ENCODE measurements around the gene NES. TPM values are rescaled to one million over a fixed set of nuclear protein-coding genes. Genes with fewer than 3 reads are reported as not detected.

Gene NES
- total and polyA plus RNA-seq, 4 donors = 0.15 to 3.1 (median 1.9) TPM

DNA sequence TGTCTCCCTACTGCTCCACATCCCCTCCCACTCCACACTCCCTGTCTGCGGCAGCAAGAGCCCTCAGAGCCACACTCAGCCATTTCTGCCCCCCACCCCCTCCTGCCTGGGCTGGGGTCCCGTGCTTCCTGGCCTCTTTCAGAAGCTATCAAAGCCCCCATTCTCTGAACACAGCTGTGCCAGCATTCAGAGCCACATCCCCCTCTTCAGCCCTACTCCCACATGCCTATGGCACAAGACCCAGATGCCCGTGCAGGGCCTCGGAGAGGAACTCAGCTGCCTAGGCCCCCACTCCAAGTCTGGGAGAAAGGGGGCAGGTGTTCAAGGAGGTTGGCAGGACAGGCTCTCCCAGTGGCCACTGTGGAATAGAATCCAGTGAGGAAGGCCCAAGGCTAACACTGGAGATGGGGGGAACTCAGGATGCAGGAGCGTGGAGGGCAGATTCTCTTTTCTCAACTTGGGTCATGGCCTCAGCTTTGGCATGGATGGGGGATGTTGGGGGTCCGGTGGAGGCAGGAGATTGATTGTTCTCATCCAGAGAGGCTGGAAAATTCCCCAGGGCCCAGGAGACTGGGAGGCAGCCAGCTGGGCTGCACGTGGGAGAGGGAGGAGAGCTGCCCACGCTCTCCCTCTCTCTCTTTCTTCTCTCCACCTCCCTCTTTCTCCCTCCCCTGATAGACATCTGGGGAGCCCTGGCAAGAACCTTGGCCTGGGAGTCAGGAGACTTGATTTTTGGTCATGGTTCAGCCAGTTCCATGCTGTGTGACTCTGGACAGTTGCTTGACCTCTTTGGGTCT lies 38.8 kb downstream of the NES start:
- WGBS = 63% methylated on average over 8 of the region's 8 CpGs
- no peak for DNase-seq (ENCODE audit: low spot score)
- no peak for TF ChIP-seq SP1 (IDR thresholded peaks at IDR 0.05)
- TF ChIP-seq TAF1 (conservative IDR thresholded peaks at IDR 0.05) = no peak
- no peak for TF ChIP-seq JUND (IDR thresholded peaks at IDR 0.05)
- no peak for TF ChIP-seq YY1 (IDR thresholded peaks at IDR 0.05)
- no peak for TF ChIP-seq RAD21 (IDR thresholded peaks at IDR 0.05)
- TF ChIP-seq, protein P1, sequence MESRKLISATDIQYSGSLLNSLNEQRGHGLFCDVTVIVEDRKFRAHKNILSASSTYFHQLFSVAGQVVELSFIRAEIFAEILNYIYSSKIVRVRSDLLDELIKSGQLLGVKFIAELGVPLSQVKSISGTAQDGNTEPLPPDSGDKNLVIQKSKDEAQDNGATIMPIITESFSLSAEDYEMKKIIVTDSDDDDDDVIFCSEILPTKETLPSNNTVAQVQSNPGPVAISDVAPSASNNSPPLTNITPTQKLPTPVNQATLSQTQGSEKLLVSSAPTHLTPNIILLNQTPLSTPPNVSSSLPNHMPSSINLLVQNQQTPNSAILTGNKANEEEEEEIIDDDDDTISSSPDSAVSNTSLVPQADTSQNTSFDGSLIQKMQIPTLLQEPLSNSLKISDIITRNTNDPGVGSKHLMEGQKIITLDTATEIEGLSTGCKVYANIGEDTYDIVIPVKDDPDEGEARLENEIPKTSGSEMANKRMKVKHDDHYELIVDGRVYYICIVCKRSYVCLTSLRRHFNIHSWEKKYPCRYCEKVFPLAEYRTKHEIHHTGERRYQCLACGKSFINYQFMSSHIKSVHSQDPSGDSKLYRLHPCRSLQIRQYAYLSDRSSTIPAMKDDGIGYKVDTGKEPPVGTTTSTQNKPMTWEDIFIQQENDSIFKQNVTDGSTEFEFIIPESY (IDR thresholded peaks at IDR 0.05) = no peak
- no peak for TF ChIP-seq NR2F2 (IDR thresholded peaks at IDR 0.05)
- no peak for TF ChIP-seq FOXA2 (IDR thresholded peaks at IDR 0.05)
- no peak for TF ChIP-seq GABPA (IDR thresholded peaks at IDR 0.05 in 1 of 2, conservative IDR thresholded peaks at IDR 0.05 in 1 of 2)
- TF ChIP-seq, protein P2, sequence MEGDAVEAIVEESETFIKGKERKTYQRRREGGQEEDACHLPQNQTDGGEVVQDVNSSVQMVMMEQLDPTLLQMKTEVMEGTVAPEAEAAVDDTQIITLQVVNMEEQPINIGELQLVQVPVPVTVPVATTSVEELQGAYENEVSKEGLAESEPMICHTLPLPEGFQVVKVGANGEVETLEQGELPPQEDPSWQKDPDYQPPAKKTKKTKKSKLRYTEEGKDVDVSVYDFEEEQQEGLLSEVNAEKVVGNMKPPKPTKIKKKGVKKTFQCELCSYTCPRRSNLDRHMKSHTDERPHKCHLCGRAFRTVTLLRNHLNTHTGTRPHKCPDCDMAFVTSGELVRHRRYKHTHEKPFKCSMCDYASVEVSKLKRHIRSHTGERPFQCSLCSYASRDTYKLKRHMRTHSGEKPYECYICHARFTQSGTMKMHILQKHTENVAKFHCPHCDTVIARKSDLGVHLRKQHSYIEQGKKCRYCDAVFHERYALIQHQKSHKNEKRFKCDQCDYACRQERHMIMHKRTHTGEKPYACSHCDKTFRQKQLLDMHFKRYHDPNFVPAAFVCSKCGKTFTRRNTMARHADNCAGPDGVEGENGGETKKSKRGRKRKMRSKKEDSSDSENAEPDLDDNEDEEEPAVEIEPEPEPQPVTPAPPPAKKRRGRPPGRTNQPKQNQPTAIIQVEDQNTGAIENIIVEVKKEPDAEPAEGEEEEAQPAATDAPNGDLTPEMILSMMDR (IDR thresholded peaks at IDR 0.05; ENCODE audit: low read depth, low read length, missing input control) = no peak
- TF ChIP-seq EGR1 (IDR thresholded peaks at IDR 0.05; ENCODE audit: low read depth in 2 of 2) = no peak
- no peak for TF ChIP-seq MAX (IDR thresholded peaks at IDR 0.05)
- TF ChIP-seq, protein P3, sequence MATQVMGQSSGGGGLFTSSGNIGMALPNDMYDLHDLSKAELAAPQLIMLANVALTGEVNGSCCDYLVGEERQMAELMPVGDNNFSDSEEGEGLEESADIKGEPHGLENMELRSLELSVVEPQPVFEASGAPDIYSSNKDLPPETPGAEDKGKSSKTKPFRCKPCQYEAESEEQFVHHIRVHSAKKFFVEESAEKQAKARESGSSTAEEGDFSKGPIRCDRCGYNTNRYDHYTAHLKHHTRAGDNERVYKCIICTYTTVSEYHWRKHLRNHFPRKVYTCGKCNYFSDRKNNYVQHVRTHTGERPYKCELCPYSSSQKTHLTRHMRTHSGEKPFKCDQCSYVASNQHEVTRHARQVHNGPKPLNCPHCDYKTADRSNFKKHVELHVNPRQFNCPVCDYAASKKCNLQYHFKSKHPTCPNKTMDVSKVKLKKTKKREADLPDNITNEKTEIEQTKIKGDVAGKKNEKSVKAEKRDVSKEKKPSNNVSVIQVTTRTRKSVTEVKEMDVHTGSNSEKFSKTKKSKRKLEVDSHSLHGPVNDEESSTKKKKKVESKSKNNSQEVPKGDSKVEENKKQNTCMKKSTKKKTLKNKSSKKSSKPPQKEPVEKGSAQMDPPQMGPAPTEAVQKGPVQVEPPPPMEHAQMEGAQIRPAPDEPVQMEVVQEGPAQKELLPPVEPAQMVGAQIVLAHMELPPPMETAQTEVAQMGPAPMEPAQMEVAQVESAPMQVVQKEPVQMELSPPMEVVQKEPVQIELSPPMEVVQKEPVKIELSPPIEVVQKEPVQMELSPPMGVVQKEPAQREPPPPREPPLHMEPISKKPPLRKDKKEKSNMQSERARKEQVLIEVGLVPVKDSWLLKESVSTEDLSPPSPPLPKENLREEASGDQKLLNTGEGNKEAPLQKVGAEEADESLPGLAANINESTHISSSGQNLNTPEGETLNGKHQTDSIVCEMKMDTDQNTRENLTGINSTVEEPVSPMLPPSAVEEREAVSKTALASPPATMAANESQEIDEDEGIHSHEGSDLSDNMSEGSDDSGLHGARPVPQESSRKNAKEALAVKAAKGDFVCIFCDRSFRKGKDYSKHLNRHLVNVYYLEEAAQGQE (IDR thresholded peaks at IDR 0.05) = no peak
- H3K4me3 ChIP-seq (ENCODE audit: low read depth in 1 of 3, low read length in 3 of 3) = no peak overlapping the region
- no peaks in the 10 kb centered on the region for H3K36me3 ChIP-seq (ENCODE audit: control insufficient read depth in 4 of 4, insufficient read depth in 3 of 4, low read depth in 1 of 4, low read length in 3 of 4)
- H3K27me3 ChIP-seq (ENCODE audit: control insufficient read depth in 4 of 4, insufficient read depth in 4 of 4, low read length in 3 of 4) = peaks cover 0 to 4% (median 4%) of the 10 kb centered on the region in 4 donors
- H3K9ac ChIP-seq (ENCODE audit: low read depth in 1 of 2, low read length in 2 of 2) = no peak overlapping the region
- no peak overlapping the region for H3K27ac ChIP-seq (ENCODE audit: low read depth in 1 of 2, low read length in 2 of 2)
- peaks cover 0 to 6% (median 0%) of the 10 kb centered on the region in 4 donors for H3K4me1 ChIP-seq (ENCODE audit: control insufficient read depth in 4 of 4, insufficient read depth in 4 of 4, low read length in 3 of 4)
- no peaks in the 10 kb centered on the region for H3K9me3 ChIP-seq (ENCODE audit: control insufficient read depth in 4 of 4, low read length in 3 of 4)

GRCh38 chr1:156632355-156632754 lies 44.9 kb downstream of the NES start:
- no peaks in the 10 kb centered on the region for H3K36me3 ChIP-seq (ENCODE audit: control insufficient read depth in 4 of 4, insufficient read depth in 3 of 4, low read depth in 1 of 4, low read length in 3 of 4)
- WGBS = 59% methylated on average over 3 of the region's 3 CpGs
- H3K27ac ChIP-seq (ENCODE audit: low read depth in 1 of 2, low read length in 2 of 2) = no peak overlapping the region
- no peak overlapping the region for H3K4me3 ChIP-seq (ENCODE audit: low read depth in 1 of 3, low read length in 3 of 3)
- H3K4me1 ChIP-seq (ENCODE audit: control insufficient read depth in 4 of 4, insufficient read depth in 4 of 4, low read length in 3 of 4) = no peaks in the 10 kb centered on the region
- no peaks in the 10 kb centered on the region for H3K9me3 ChIP-seq (ENCODE audit: control insufficient read depth in 4 of 4, low read length in 3 of 4)
- peaks cover 0 to 6% (median 3%) of the 10 kb centered on the region in 4 donors for H3K27me3 ChIP-seq (ENCODE audit: control insufficient read depth in 4 of 4, insufficient read depth in 4 of 4, low read length in 3 of 4)
- no peak for DNase-seq (ENCODE audit: low spot score)
- no peak overlapping the region for H3K9ac ChIP-seq (ENCODE audit: low read depth in 1 of 2, low read length in 2 of 2)
- no peak for TF ChIP-seq TAF1 (conservative IDR thresholded peaks at IDR 0.05)
- TF ChIP-seq HNF4A (conservative IDR thresholded peaks at IDR 0.05) = no peak
- no peak for TF ChIP-seq GABPA (IDR thresholded peaks at IDR 0.05 in 1 of 2, conservative IDR thresholded peaks at IDR 0.05 in 1 of 2)
- no peak for TF ChIP-seq NR2F2 (IDR thresholded peaks at IDR 0.05)
- no peak for TF ChIP-seq FOXA2 (IDR thresholded peaks at IDR 0.05)
- TF ChIP-seq MAX (IDR thresholded peaks at IDR 0.05) = no peak
- TF ChIP-seq, protein P1 (IDR thresholded peaks at IDR 0.05) = no peak
- TF ChIP-seq, protein P2 (IDR thresholded peaks at IDR 0.05; ENCODE audit: low read depth, low read length, missing input control) = no peak
